Measurements from ENCODE around the gene MED16.
A peak's percentile ranks its signal among the peaks of the same experiment; 100 is the strongest.
"Not testable (repeated sequence)": the region's sequence is repeated elsewhere in the genome, so short reads cannot be mapped to it uniquely, and the experiment has no call there.

The MED16 gene

DNA sequence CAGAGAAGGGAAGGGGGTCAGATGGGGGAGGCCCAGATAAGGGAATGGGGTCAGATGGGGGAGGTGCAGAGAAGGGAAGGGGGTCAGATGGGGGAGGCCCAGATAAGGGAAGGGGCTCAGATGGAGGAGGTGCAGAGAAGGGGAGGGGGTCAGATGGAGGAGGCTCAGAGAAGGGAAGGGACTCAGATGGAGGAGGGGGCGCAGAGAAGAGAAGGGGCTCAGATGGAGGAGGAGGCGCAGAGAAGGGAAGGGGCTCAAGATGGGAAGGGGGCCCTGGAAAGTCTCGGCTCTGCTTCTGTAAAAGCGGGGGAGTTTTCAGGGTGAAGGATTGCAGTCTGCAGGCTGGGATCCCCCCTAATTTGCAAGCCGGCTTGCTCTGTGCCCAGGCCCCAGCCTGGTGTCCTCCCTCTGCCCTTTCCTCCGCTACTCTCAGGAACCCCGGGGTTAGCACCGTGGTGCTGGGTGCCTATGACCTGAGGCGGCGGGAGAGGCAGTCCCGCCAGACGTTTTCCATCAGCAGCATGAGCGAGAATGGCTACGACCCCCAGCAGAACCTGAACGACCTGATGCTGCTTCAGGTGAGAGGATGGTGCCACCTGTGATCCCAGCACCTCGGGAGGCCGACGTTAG is 63.7 kb downstream of the MED16 start:
- Histone ChIP-seq H3K36me3 (ENCODE audit: control insufficient read depth, insufficient read depth, low read length) (no peaks in the 10 kb centered on the region), H3K4me1 (ENCODE audit: control insufficient read depth, insufficient read depth, low read length, poor library complexity, severe bottlenecking) (no peaks in the 10 kb centered on the region), H3K27ac (ENCODE audit: low read depth, low read length, severe bottlenecking) (no peak overlapping the region), H3K4me3 (ENCODE audit: extremely low read depth, insufficient read depth, low read length, poor library complexity, severe bottlenecking) (no peak overlapping the region), H3K9me3 (ENCODE audit: control insufficient read depth, low read length) (no peaks in the 10 kb centered on the region)
- 80 to 84% methylated on average over 8 to 18 of the region's 18 CpGs for WGBS, 2 experiments (ENCODE audit: insufficient coverage in 2 of 2)

DNA sequence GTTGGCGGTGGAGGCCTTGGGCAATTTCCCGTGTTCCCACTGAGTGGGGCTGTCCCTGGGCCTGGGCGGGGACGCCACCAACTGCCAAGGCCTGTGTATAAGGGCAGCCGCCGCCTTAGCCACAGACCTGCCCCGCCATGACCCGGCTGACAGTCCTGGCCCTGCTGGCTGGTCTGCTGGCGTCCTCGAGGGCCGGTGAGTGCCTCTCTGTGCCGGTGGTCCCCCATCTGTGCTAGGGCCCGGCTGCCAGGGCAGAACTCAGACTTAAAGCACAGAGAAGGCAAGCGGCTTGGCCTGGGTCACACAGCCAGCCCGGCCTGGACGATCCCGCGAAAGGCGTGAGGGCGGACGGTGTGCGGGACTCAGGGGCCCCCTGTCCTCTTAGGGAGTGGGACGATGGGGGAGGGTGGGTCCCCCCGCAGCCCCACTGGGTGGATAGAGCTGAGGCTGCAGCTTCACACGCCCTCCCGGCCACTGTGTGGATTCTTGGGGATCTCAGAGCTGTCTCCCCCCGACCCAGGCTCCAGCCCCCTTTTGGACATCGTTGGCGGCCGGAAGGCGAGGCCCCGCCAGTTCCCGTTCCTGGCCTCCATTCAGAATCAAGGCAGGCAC is 65.2 kb downstream of the MED16 start, which contains the start of gene AZU1:
Gene AZU1, plus strand, starts transcription at position 128 of the 612 bp plus-strand sequence. Its CDS starts 10 bp downstream, at position 138.
- Histone ChIP-seq H3K4me3 (ENCODE audit: extremely low read depth, insufficient read depth, low read length, poor library complexity, severe bottlenecking) (no peak within 1 kb of the TSS), H3K9me3 (ENCODE audit: control insufficient read depth, low read length) (no peaks in the 10 kb centered on the region), H3K4me1 (ENCODE audit: control insufficient read depth, insufficient read depth, low read length, poor library complexity, severe bottlenecking) (no peaks in the 10 kb centered on the region), H3K36me3 (ENCODE audit: control insufficient read depth, insufficient read depth, low read length) (no peaks in the 10 kb centered on the region), H3K27ac (ENCODE audit: low read depth, low read length, severe bottlenecking) (no peak within 1 kb of the TSS)
- WGBS, 2 experiments (ENCODE audit: insufficient coverage in 2 of 2) = 87 to 90% methylated on average over 18 to 33 of the region's 33 CpGs

DNA sequence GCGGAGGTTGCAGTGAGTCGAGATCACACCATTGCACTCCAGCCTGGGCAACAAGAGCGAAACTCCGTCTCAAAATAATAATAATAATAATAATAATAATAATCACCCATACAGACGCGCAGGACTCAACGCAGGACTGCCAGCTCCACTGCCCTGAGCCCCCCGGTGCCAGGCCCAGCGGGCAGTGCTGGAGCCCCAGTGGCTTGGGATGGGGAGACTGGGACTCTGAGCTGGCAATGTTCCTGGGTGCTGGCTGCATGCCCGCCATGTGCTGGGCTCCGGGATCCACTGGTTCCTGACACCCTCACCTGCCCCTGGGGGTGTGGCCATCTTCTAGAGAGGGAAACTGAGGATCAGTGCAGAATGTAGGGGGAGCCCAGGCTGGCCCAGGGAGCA is 65.7 kb downstream of the MED16 start:
- Histone ChIP-seq H3K4me3 (ENCODE audit: extremely low read depth, insufficient read depth, low read length, poor library complexity, severe bottlenecking) (no peak overlapping the region), H3K36me3 (ENCODE audit: control insufficient read depth, insufficient read depth, low read length) (no peaks in the 10 kb centered on the region), H3K27ac (ENCODE audit: low read depth, low read length, severe bottlenecking) (no peak overlapping the region), H3K9me3 (ENCODE audit: control insufficient read depth, low read length) (no peaks in the 10 kb centered on the region), H3K4me1 (ENCODE audit: control insufficient read depth, insufficient read depth, low read length, poor library complexity, severe bottlenecking) (no peaks in the 10 kb centered on the region)
- WGBS, 2 experiments (ENCODE audit: insufficient coverage in 2 of 2) = 83 to 86% methylated on average over 4 to 6 of the region's 11 CpGs

DNA sequence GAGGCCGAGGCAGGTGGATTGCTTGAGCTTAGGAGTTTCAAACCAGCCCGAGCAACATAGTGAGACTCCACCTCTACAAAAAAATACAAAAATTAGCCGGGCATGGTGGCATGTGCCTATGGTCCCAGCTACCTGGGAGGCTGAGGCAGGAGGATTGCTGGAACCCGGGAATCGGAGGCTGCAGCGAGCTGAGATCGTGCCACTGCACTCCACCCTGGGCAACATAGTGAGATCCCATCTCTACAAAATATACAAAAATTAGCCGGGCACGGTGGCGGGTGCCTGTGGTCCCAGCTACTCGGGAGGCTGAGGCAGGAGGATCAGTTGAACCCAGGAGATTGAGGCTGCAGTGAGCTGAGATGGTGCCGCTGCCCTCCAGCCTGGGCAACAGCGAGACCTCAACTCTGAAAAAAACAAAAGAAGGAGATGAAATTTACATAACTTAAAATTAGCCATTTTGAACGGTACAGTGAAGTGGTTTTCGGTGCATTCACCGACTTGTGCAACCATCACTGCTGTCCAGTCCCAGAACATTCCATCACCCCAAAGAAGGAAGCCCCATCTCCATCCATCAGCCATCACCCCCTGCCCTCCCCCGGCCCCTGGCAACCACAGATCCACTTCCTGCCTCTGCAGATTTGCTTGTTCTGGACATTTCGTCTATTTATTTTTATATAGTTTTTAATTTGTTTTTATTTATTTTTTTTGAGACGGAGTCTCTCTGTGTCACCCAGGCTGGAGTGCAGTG is 66.9 kb downstream of the MED16 start:
- H3K9me3 ChIP-seq (ENCODE audit: control insufficient read depth, low read length) = no peaks in the 10 kb centered on the region
- 89 to 99% methylated on average over 5 to 13 of the region's 19 CpGs for WGBS, 2 experiments (ENCODE audit: insufficient coverage in 2 of 2)
- no peak overlapping the region for H3K27ac ChIP-seq (ENCODE audit: low read depth, low read length, severe bottlenecking)
- H3K36me3 ChIP-seq (ENCODE audit: control insufficient read depth, insufficient read depth, low read length) = no peaks in the 10 kb centered on the region
- no peaks in the 10 kb centered on the region for H3K4me1 ChIP-seq (ENCODE audit: control insufficient read depth, insufficient read depth, low read length, poor library complexity, severe bottlenecking)
- no peak overlapping the region for H3K4me3 ChIP-seq (ENCODE audit: extremely low read depth, insufficient read depth, low read length, poor library complexity, severe bottlenecking)

DNA sequence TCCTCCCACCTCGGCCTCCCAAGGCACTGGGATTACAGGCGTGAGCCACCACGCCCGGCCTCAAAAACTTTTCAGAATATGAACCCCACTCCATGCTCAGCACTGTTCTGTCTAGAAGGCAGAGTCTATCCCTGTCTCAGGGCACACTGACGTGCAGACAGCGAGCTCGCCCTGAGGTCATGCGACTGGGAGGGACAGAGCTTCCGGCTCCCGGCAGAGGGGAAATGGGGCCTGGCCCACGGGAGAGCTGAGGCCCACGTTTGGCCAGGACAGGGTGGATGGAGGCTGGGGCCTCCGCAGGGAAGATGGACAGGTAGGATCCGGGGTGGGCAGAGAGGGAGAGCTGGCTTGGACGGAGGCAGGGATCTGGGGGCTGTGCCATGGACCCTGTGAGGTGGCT is 68.1 kb downstream of the MED16 start:
- WGBS, 2 experiments (ENCODE audit: insufficient coverage in 2 of 2) = 84 to 92% methylated on average over 9 to 13 of the region's 15 CpGs
- H3K4me1 ChIP-seq (ENCODE audit: control insufficient read depth, insufficient read depth, low read length, poor library complexity, severe bottlenecking) = no peaks in the 10 kb centered on the region
- H3K27ac ChIP-seq (ENCODE audit: low read depth, low read length, severe bottlenecking) = no peak overlapping the region
- no peaks in the 10 kb centered on the region for H3K36me3 ChIP-seq (ENCODE audit: control insufficient read depth, insufficient read depth, low read length)
- no peak overlapping the region for H3K4me3 ChIP-seq (ENCODE audit: extremely low read depth, insufficient read depth, low read length, poor library complexity, severe bottlenecking)
- no peaks in the 10 kb centered on the region for H3K9me3 ChIP-seq (ENCODE audit: control insufficient read depth, low read length)

DNA sequence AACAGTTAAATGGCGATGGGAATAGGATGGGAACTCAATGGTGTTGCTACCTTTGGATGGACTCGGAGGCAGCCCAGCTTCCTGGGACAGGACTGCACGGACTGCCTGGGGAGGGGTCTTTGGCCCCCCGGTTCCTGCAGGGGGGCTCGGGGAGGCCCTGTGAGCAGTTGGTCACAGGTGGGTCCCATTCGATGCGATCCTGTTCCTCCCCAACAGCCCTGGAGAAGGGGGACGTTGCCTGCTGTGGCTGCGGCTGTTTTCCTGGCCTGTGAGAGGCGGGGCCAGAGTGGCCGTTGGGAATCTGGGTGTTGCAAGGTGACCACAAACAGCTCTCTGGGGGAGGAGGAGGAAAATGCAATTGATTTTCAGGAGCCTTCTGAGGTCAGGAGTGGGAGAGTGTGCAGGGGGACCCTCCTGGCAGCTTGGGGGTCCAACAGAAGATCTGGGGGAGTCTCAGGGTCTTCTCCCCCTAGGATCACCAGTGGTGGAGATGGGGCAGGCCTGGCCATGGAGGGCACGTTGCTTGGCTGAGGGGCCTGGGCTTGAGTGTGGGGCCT is 69.3 kb downstream of the MED16 start:
- no peaks in the 10 kb centered on the region for H3K9me3 ChIP-seq (ENCODE audit: control insufficient read depth, low read length)
- 61 to 72% methylated on average over 9 to 11 of the region's 12 CpGs for WGBS, 2 experiments (ENCODE audit: insufficient coverage in 2 of 2)
- H3K27ac ChIP-seq (ENCODE audit: low read depth, low read length, severe bottlenecking) = no peak overlapping the region
- no peak overlapping the region for H3K4me3 ChIP-seq (ENCODE audit: extremely low read depth, insufficient read depth, low read length, poor library complexity, severe bottlenecking)
- H3K36me3 ChIP-seq (ENCODE audit: control insufficient read depth, insufficient read depth, low read length) = peaks cover 3% of the 10 kb centered on the region
- no peaks in the 10 kb centered on the region for H3K4me1 ChIP-seq (ENCODE audit: control insufficient read depth, insufficient read depth, low read length, poor library complexity, severe bottlenecking)

DNA sequence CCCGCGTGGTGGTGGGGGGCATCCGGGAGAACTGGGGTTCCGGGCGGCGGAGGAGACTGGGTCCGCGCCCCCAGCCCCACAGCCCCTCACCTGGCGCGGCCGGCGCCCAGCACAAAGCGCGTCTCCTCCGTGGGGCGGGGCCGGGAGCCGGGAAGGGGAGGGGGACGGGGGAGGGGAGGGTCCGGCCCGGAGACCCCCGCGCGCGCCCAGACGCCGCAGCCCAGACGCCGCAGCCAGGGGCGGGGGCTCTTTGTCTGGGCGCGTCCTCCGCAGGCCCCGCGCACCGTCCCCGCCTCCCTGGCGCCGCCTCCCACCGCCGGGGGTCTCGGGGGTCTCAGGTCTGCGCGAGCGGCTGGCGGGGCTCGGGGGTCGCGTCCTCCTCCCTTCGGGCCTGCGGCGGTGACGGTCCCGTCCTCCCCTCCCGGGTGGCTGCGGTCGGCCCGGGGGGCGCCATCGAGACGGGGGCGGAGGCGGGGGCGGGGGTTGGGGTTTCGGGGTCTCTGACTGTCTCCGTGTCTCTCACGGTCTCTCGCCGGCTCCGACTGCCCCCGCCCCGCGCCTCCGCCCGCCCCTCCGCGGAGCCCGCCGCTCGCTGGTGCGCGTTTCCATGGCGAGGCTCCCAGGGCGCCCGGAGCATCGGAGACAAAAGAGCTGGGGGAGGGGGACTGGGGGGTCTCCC is 71.0 kb downstream of the MED16 start, which contains the start of gene PLPPR3:
Gene PLPPR3, minus strand, starts transcription at position 131 of the 679 bp plus-strand sequence. CDS start 396 bp downstream, outside the sequence.
- Histone ChIP-seq H3K9me3 (ENCODE audit: control insufficient read depth, low read length) (no peaks in the 10 kb centered on the region), H3K4me1 (ENCODE audit: control insufficient read depth, insufficient read depth, low read length, poor library complexity, severe bottlenecking) (no peaks in the 10 kb centered on the region), H3K27ac (ENCODE audit: low read depth, low read length, severe bottlenecking) (peak within 1 kb of the TSS; percentile 41), H3K36me3 (ENCODE audit: control insufficient read depth, insufficient read depth, low read length) (peaks cover 3% of the 10 kb centered on the region), H3K4me3 (ENCODE audit: extremely low read depth, insufficient read depth, low read length, poor library complexity, severe bottlenecking) (peak within 1 kb of the TSS; percentile 68)
- WGBS, 2 experiments (ENCODE audit: insufficient coverage in 2 of 2) = 0% methylated on average over 8 to 14 of the region's 86 CpGs

DNA sequence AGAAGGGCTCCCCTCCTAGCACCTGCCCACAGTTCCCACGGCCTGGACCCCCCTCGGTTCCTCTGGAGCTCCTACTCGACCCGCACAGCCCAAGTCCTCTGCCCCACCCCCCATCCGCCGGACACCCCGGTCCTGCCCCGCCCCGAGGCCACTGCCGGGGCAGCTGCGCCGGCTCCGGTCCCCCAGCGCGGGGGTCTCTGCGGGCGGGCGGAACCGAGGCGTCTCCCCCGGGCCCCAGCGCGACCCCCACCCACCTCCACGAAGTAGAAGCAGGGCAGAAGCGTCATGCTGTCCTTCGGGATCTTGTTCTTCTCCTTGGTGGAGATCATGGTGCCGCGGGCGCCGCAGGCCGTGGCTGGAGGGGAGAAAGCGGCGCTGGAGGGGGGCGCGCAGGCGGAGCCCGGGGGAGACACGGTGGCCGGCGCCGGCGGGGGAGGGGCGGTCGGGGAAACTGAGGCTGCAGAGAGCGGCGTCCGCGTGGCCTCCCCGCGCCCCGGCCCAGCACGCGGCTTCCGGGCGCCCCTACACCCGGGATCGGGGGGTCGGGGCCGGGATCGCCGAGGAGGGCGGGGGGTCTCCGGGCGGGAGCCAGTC is 71.7 kb downstream of the MED16 start:
- Histone ChIP-seq H3K4me1 (ENCODE audit: control insufficient read depth, insufficient read depth, low read length, poor library complexity, severe bottlenecking) (no peaks in the 10 kb centered on the region), H3K36me3 (ENCODE audit: control insufficient read depth, insufficient read depth, low read length) (peaks cover 6% of the 10 kb centered on the region), H3K4me3 (ENCODE audit: extremely low read depth, insufficient read depth, low read length, poor library complexity, severe bottlenecking) (peak overlapping the region; percentile 68), H3K9me3 (ENCODE audit: control insufficient read depth, low read length) (no peaks in the 10 kb centered on the region), H3K27ac (ENCODE audit: low read depth, low read length, severe bottlenecking) (peak overlapping the region; percentile 16)
- 0% methylated on average over 15 to 38 of the region's 64 CpGs for WGBS, 2 experiments (ENCODE audit: insufficient coverage in 2 of 2)

DNA sequence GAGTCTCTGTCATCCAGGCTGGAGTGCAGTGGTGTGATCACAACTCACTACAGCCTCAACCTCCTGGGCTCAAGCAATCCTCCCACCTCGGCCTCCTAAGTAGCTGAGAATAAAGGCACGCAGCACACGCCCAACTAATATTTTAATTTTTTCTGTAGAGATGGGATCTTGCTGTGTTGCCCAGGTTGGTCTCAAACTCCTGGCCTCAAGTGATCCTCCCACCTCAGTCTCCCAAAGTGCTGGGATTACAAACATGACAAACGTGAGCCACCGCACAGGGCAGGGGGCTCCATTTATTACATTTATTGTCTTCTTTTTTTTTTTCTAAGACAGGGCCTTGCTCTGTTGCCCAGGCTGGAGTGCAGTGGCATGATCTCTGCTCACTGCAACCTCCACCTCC is 72.8 kb downstream of the MED16 start:
- H3K36me3 ChIP-seq (ENCODE audit: control insufficient read depth, insufficient read depth, low read length) = not testable (repeated sequence)

More for the DNA sequence above, 72.8 kb downstream of the MED16 start:
- not testable (repeated sequence) for H3K9me3 ChIP-seq (ENCODE audit: control insufficient read depth, low read length); H3K27ac ChIP-seq (ENCODE audit: low read depth, low read length, severe bottlenecking); H3K4me3 ChIP-seq (ENCODE audit: extremely low read depth, insufficient read depth, low read length, poor library complexity, severe bottlenecking); H3K4me1 ChIP-seq (ENCODE audit: control insufficient read depth, insufficient read depth, low read length, poor library complexity, severe bottlenecking)
- WGBS, 2 experiments (ENCODE audit: insufficient coverage in 2 of 2) = 97 to 100% methylated on average over 2 to 3 of the region's 5 CpGs

Data from mesodermal cell (in vitro differentiated cells).